Activated naive CD8-positive, alpha-beta T cell treated with anti-CD3 and anti-CD28 coated beads, Interleukin-2, amount 10 ng/mL, durations not matched to agents 7 days and 5 days (primary cell): ENCODE measurements around the gene CEBPE. TPM values are rescaled to one million over a fixed set of nuclear protein-coding genes. Genes with fewer than 3 reads are reported as not detected.
A peak's percentile ranks its signal among the peaks of the same experiment; 100 is the strongest.

Source experiments
- ATAC-seq: fragments of 150-1000 bp; cut with Tn5 transposase; one replicate; pipeline ENCODE4 v1.10.0; 2021; ENCODE audit warnings: low read depth, moderate library complexity
- POLR2A ChIA-PET: fragments of 350-600 bp; sonication (Branson Sonifier 250); formaldehyde crosslinking; loops from one replicate; lab custom pipeline; 2021; ENCODE audit warnings: antibody characterized with exemption; lab: Charles Lee
- DNase-seq: peaks from one replicate; pipeline ENCODE4 v3.0.0; 2021
- H3K27ac Mint-ChIP-seq: one replicate; pipeline ENCODE4 v1.8.0; 2022; ENCODE audit warnings: mild to moderate bottlenecking, mixed read lengths
- H3K27me3 Mint-ChIP-seq: one replicate; pipeline ENCODE4 v1.8.0; 2022; ENCODE audit warnings: mild to moderate bottlenecking, moderate library complexity, mixed read lengths
- H3K36me3 Mint-ChIP-seq: one replicate; pipeline ENCODE4 v1.8.0; 2021; ENCODE audit warnings: mild to moderate bottlenecking, mixed read lengths
- H3K4me1 Mint-ChIP-seq: one replicate; pipeline ENCODE4 v1.8.0; 2021; ENCODE audit warnings: mixed read lengths
- H3K4me3 Mint-ChIP-seq: one replicate; pipeline ENCODE4 v1.8.0; 2022; ENCODE audit warnings: mild to moderate bottlenecking, moderate library complexity, mixed read lengths
- H3K9me3 Mint-ChIP-seq: one replicate; pipeline ENCODE4 v1.8.0; 2021; ENCODE audit warnings: mixed read lengths
- total RNA-seq, 2 experiments: library from RNA; stranded (reverse); gene quantifications; one replicate each; pipeline ENCODE4 v1.2.3, GENCODE V29; 2021

CEBPE gene
- 1 to 10 TPM; 1.8 to 2.1 TPM for total RNA-seq

DNA sequence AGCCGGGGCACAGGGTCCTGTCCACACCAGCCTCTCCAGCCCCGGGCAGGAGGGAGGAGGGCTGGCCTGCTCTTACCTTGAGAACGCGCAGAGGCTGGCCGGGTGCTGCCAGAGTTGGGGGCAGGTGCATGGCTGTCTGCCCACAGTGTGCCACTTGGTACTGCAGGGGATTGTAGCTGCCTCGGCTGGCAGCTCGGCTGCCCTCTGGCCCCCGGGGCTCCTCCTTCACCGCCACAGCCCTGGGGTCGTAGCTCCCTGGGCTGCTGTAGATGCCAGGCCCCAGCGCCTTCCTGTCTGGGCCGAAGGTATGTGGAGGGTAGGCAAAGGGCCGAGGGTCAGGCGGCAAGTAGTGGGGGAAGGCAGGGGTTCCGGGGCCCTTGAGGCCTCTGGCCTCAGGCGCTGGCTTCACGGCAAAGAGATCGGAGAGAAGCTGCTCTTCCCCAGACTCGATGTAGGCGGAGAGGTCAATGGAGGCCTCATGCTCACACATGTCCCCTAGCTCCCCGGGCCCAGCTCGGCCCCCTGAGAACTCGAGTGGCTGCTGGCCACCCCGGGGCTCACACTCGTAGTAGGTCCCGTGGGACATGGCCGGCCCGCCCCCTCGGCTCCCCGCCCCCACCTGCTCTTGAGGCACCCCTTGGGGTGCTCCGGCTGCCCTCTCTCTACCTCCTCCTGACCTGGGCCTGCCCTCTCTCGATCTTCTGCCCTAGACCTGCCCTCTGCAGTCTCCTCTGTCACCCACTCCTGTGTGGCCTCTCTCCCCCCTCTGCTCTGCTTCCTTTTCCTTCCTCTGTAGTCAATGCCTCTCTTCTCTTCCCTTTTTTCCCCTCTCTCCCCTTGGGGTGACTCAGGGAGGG is at the start of gene CEBPE:
Gene CEBPE (minus strand): TSS at position 750 of the 857 bp plus-strand sequence. CDS start 164 bp downstream, at position 586.
- H3K36me3 Mint-ChIP-seq: no peaks in the 10 kb centered on the region
- ATAC-seq: no peak
- DNase-seq: no peak
- H3K27ac Mint-ChIP-seq: peak within 1 kb of the TSS; percentile 96
- peak within 1 kb of the TSS; percentile 65 for H3K4me3 Mint-ChIP-seq
- peaks cover 2% of the 10 kb centered on the region for H3K27me3 Mint-ChIP-seq
- H3K4me1 Mint-ChIP-seq: peaks cover 32% of the 10 kb centered on the region
- no peaks in the 10 kb centered on the region for H3K9me3 Mint-ChIP-seq
- POLR2A ChIA-PET: interaction anchor here (1.0 to 4.2 kb wide), 7 partner anchors 9 to 202 kb away, joined by 3 to 42 read pairs (median 11); partner anchors contain the start of genes ACIN1, C14orf119, PABPN1 and PPP1R3E

DNA sequence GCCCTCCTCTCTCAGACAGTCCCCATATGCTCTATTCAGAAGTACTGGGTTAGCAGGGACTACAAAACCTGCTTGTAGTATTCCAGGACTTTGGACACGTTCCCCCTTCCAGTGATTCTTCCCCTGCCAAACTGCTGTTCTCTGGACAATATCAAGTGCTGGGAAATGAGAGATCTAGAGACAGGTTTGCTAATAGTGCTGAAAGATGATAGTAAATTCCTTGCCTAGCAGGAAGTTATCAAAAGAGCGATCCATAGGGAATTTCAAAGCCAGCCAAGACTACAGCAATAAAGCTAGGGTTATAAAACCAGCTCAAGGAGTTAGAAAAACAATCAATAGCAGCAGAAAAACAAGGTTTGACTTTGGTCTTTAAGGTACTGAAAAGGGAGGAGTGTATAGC is 49.2 kb upstream of the CEBPE start:
- H3K27me3 Mint-ChIP-seq: no peaks in the 10 kb centered on the region
- DNase-seq: no peak
- H3K4me1 Mint-ChIP-seq: peaks cover 7% of the 10 kb centered on the region
- no peak overlapping the region for H3K4me3 Mint-ChIP-seq
- no peak overlapping the region for H3K27ac Mint-ChIP-seq
- POLR2A ChIA-PET: no interaction called here
- H3K36me3 Mint-ChIP-seq: no peaks in the 10 kb centered on the region
- H3K9me3 Mint-ChIP-seq: no peaks in the 10 kb centered on the region
- no peak for ATAC-seq

DNA sequence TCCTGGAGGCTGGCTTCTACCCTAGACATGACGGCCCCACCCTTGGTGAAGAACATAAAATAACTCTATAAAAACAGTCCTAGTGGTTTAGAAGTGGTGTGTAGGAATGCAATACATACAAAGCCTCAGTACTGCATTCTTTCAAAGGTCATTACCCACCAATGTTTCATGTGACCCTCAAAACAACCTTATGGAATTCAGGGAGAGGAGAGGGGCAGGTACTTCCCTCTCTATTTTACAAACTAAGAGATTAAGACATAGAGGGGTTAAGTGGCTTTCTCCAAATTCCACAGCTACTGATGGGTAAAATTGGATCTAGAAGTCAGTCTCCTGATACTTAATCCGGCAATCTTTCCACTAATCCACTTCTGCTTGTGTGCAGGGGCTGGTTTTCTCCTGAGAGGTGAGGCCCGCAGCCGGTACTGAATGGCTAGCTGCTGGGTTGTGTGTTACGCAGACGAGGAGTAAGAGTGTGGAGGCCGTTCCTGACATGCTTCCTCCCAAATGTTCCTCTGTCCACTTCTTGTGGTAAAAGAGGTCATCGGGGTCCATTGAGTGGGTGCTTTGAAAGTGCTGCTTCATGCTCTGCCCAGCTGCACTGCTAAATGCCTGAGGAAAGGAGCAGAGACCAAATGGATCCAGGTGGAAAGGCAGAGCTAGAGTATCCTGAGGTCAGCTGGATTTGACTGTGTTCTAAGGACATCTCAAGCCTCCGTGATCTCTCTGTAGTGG is 48.2 kb upstream of the CEBPE start:
- H3K4me3 Mint-ChIP-seq: no peak overlapping the region
- POLR2A ChIA-PET: no interaction called here
- no peaks in the 10 kb centered on the region for H3K36me3 Mint-ChIP-seq
- H3K4me1 Mint-ChIP-seq: peaks cover 5% of the 10 kb centered on the region
- DNase-seq: no peak
- no peak for ATAC-seq
- no peaks in the 10 kb centered on the region for H3K9me3 Mint-ChIP-seq
- H3K27me3 Mint-ChIP-seq: no peaks in the 10 kb centered on the region
- H3K27ac Mint-ChIP-seq: no peak overlapping the region

DNA sequence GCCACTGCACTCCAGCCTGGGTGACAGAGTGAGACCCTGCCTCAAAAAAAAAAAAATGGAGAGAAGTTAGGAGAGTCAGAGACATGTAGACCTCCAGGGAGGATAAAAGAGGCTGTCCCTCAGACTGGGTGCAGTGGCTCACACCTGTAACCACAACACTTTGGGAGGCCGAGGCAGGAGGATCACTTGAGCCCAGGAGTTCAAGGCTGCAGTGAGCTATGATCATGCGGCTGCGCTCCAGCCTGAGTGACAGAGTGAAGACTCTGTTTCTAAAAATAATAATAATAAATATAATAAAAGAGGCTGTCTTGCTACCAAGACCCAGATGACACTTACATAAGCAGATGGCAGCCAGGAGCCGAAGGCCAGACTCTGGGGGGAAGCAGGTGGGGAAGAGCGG is 45.9 kb upstream of the CEBPE start:
- POLR2A ChIA-PET: interaction anchor here (0.5 kb wide), 1 partner anchor 43 kb away, joined by 5 read pairs; no protein-coding TSS in a partner anchor

DNA sequence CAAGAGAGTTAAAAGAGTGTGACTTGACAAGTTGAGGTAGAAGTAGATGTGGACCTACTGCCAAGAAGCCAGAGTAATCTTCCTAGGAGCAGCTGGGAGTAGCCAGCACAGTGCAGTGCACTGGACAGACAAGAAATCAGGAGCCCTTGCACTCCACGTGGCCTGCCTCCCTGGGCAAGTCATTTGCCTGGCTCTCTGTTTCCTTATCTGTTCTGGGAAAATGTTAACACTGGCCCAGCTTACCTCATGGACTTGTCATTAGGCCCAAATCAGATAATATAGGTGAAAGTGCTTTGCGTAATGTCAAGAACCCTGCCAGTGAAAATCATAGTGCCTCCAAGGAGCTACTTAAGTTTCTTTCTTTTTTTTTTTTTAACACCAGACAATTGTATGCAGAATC is 45.2 kb upstream of the CEBPE start:
- H3K4me3 Mint-ChIP-seq: no peak overlapping the region
- DNase-seq (no peak), ATAC-seq (no peak)
- no peaks in the 10 kb centered on the region for H3K27me3 Mint-ChIP-seq
- POLR2A ChIA-PET: interaction anchor here (0.5 to 0.7 kb wide), 2 partner anchors 18 to 44 kb away, joined by 4 to 5 read pairs; no protein-coding TSS in a partner anchor
- no peak overlapping the region for H3K27ac Mint-ChIP-seq
- H3K4me1 Mint-ChIP-seq: peaks cover 11% of the 10 kb centered on the region
- no peaks in the 10 kb centered on the region for H3K36me3 Mint-ChIP-seq
- H3K9me3 Mint-ChIP-seq: no peaks in the 10 kb centered on the region

More for the DNA sequence above, 45.9 kb upstream of the CEBPE start:
- ATAC-seq: no peak
- Mint-ChIP-seq H3K4me1 (peaks cover 11% of the 10 kb centered on the region), H3K27me3 (no peaks in the 10 kb centered on the region), H3K27ac (no peak overlapping the region), H3K36me3 (no peaks in the 10 kb centered on the region), H3K9me3 (no peaks in the 10 kb centered on the region), H3K4me3 (no peak overlapping the region)
- no peak for DNase-seq

DNA sequence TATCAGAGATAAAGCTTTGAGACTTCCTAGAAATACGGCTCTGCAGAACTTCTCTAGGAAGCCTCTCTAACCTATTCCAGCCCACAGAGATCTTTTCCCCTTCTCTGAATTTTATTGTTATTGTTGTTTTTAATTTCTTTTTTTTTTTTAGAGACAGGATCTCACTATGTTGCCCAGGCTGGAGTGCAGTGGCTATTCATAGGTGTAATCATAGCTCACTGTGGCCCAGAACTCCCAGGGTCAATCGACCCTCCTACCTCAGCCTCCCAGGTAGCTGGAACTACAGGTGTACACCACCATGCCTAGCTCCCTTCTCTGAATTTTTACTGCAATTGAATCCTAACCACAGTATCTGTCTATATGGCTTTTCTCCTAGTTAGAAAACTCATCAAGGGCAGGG is 44.8 kb upstream of the CEBPE start:
- H3K27ac Mint-ChIP-seq: no peak overlapping the region
- POLR2A ChIA-PET: interaction anchor here (0.7 kb wide), 1 partner anchor 18 kb away, joined by 4 read pairs; no protein-coding TSS in a partner anchor
- no peak for ATAC-seq

DNA sequence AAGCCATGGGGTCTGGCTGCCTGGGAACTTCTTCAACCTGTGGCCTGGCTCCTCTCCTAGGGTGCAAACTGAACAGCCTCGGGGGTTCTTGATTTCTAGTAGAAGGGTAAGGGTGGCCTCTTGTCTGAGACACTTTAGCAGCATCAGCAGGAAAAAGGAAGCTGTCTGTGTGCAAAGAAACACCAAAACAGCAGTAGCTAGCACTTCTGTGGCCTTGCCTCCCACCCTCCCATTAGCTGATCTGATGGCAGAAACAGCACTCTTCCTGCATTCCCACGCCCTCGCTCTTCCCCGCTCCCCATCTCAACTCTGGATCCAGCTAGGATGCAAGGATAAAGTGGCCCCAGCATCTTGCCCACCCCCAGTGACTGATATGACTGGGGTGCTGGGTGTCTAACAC is 43.7 kb upstream of the CEBPE start:
- H3K27ac Mint-ChIP-seq: no peak overlapping the region
- no peak for DNase-seq
- no peaks in the 10 kb centered on the region for H3K9me3 Mint-ChIP-seq
- no peak for ATAC-seq
- H3K4me1 Mint-ChIP-seq: peaks cover 11% of the 10 kb centered on the region
- no peak overlapping the region for H3K4me3 Mint-ChIP-seq
- H3K36me3 Mint-ChIP-seq: no peaks in the 10 kb centered on the region
- POLR2A ChIA-PET: interaction anchor here (0.9 kb wide), 1 partner anchor 42 kb away, joined by 3 read pairs; no protein-coding TSS in a partner anchor
- peaks cover 5% of the 10 kb centered on the region for H3K27me3 Mint-ChIP-seq

More for the DNA sequence above, 44.8 kb upstream of the CEBPE start:
- Mint-ChIP-seq H3K36me3 (no peaks in the 10 kb centered on the region), H3K4me1 (peaks cover 11% of the 10 kb centered on the region), H3K27me3 (peaks cover 3% of the 10 kb centered on the region), H3K4me3 (no peak overlapping the region), H3K9me3 (no peaks in the 10 kb centered on the region)
- DNase-seq: no peak

DNA sequence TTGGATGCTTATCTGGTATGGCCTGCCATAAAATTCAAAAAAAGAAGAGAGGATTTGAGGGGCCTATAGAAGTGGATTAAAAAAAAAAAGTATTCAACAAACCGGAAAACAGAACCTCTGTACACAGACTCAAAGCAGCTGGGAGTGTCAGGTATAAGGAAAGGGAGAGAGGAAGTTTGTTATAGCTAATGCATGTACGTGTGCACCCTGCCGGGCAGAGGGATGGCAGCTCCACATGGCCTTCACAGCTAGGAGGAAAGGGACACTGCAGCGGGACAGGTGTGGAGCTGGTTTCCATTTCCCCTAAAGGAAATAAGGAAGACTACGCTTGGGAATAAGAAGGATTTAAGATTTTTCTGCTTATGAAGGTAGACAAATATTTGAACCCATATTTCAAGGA is 43.0 kb upstream of the CEBPE start:
- Mint-ChIP-seq H3K4me1 (peaks cover 11% of the 10 kb centered on the region), H3K4me3 (no peak overlapping the region), H3K9me3 (no peaks in the 10 kb centered on the region), H3K27ac (no peak overlapping the region), H3K36me3 (no peaks in the 10 kb centered on the region), H3K27me3 (peaks cover 5% of the 10 kb centered on the region)
- no peak for DNase-seq
- POLR2A ChIA-PET: interaction anchor here (0.9 kb wide), 1 partner anchor 41 kb away, joined by 3 read pairs; no protein-coding TSS in a partner anchor
- ATAC-seq: no peak

DNA sequence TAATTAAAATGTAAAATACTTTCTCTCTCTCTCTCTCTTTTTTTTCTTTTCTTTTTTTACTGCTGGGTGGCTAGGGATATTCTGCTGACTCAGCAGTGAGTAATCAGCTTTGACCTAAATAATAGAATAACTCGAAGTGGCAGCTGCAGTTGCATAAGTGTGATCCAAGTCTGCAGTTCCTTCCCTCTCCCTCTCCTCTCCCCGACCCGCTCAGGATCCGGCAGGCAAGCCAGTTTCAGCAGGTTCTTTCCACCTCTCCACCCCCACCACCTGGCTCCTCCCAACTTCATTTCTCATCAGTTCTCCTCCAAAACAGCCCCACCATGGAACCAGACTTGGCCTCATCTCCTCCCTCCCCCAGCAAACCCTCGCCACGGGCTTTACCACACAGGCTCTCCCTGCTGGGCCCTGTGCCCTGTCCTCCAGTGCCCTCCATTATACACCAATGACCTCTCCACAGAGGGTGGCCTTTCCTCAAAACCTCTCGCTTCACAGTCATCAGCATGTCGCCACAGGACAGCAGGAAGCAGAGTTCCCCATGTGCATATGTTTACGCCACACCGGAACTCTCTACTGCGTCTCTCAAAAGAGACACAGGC is 42.0 kb upstream of the CEBPE start:
- peaks cover 11% of the 10 kb centered on the region for H3K4me1 Mint-ChIP-seq
- no peaks in the 10 kb centered on the region for H3K36me3 Mint-ChIP-seq
- H3K4me3 Mint-ChIP-seq: no peak overlapping the region
- POLR2A ChIA-PET: no interaction called here
- DNase-seq (no peak), ATAC-seq (no peak)
- peak overlapping the region; percentile 35 for H3K27ac Mint-ChIP-seq
- H3K27me3 Mint-ChIP-seq: peaks cover 5% of the 10 kb centered on the region
- no peaks in the 10 kb centered on the region for H3K9me3 Mint-ChIP-seq

DNA sequence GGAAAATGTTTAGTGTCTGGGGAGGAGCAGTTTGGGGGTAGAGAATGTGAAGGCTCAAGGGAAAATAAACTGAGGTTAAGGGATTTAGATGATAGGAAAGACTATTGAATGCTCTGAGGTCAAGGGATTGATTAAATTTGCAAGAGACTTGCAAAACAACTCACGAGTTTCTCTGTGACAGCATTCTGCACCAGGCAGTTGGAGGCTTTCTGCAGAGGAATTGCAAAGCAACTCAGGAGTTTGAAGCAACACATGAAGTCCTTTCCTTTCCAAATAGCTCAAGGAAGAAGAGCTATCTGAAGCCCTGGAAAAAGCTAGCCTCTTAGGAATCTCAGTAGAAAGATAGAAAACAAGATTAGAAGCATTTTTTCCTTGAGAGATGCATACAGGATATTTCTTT is 40.5 kb upstream of the CEBPE start:
- peaks cover 7% of the 10 kb centered on the region for H3K27me3 Mint-ChIP-seq
- no peak for DNase-seq
- POLR2A ChIA-PET: no interaction called here

DNA sequence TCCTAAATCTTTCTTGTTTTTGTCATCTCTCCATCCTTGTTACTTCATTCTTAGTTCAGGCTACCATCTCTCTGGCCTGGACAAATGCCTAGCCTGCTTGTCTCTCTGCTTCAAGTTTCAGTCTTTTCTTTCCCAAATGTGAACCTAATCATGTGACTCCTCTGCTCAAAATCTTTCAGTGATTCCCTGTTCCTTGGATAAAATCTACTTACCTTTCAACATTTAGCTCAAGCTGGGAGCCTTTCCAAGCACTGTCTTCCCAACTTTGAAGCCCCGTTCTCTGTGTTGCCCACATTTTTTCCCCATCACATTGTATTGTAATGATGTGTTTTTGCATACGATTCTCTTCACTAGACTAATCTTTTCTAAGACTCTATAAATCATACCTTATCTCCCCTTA is 39.7 kb upstream of the CEBPE start:
- H3K27me3 Mint-ChIP-seq: peaks cover 7% of the 10 kb centered on the region
- no peaks in the 10 kb centered on the region for H3K36me3 Mint-ChIP-seq
- ATAC-seq (no peak), DNase-seq (no peak)
- H3K9me3 Mint-ChIP-seq: no peaks in the 10 kb centered on the region
- H3K4me1 Mint-ChIP-seq: peaks cover 17% of the 10 kb centered on the region
- no peak overlapping the region for H3K27ac Mint-ChIP-seq
- POLR2A ChIA-PET: no interaction called here
- no peak overlapping the region for H3K4me3 Mint-ChIP-seq

More for the DNA sequence above, 40.5 kb upstream of the CEBPE start:
- Mint-ChIP-seq H3K27ac (no peak overlapping the region), H3K36me3 (no peaks in the 10 kb centered on the region), H3K9me3 (no peaks in the 10 kb centered on the region), H3K4me3 (no peak overlapping the region), H3K4me1 (peaks cover 16% of the 10 kb centered on the region)
- no peak for ATAC-seq

DNA sequence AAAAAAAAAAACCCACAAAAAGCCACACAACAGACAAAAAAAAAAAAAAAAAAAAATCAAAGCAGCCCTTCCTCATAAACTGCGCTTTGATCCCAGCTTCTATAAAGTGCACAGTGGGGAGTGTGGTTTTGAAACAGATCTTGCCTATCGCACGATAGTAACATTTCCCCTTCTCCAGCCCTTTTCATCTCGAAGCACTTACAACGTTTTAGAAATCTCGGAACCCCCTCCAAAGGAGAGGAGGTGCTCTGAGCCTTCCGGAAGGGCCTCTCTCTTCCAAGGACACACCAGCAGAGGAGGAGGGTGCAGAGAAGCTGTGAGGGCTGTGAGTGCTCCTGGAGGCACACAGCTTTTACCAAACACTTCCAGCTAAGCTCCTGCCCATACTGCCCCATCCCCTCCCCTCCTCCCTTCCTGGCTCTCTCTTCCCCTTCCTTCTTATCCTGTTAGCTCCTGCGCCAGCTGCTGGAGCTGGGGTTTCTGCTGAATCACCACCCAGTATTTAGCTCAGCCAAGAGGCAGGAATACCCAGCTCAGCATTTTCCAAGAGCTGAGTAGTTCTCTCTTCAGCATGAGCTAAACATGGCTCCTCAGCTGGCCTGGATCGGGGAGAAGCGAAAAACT is 36.0 kb upstream of the CEBPE start:
- ATAC-seq (no peak), DNase-seq (no peak)
- Mint-ChIP-seq H3K36me3 (no peaks in the 10 kb centered on the region), H3K4me3 (no peak overlapping the region), H3K27me3 (peaks cover 11% of the 10 kb centered on the region), H3K9me3 (no peaks in the 10 kb centered on the region), H3K4me1 (peaks cover 9% of the 10 kb centered on the region), H3K27ac (no peak overlapping the region)
- POLR2A ChIA-PET: no interaction called here
